Measurements from ENCODE around the gene L1TD1. TPM values are rescaled to one million over a fixed set of nuclear protein-coding genes. Genes with fewer than 3 reads are reported as not detected.
"Not testable (repeated sequence)": the region's sequence is repeated elsewhere in the genome, so short reads cannot be mapped to it uniquely, and the experiment has no call there.

The L1TD1 gene
- polyA plus RNA-seq, 4 donors, result 0.72 to 1.6 TPM; not detected in 2

- not testable (repeated sequence) for H3K27ac ChIP-seq (ENCODE audit: low read depth in 1 of 3, low read length in 2 of 3); H3K4me1 ChIP-seq (ENCODE audit: control insufficient read depth in 3 of 3, insufficient read depth in 2 of 3, low read depth in 1 of 3, low read length in 2 of 3); DNase-seq; H3K4me3 ChIP-seq (ENCODE audit: low read depth in 1 of 3, low read length in 3 of 3); FAIRE-seq; H3K9me3 ChIP-seq (ENCODE audit: control insufficient read depth in 2 of 2, insufficient read depth in 1 of 2, low read depth in 1 of 2, low read length in 1 of 2); H3K27me3 ChIP-seq (ENCODE audit: control insufficient read depth in 3 of 3, insufficient read depth in 3 of 3, low read length in 3 of 3); H3K36me3 ChIP-seq (ENCODE audit: control insufficient read depth in 3 of 3, insufficient read depth in 2 of 3, low read depth in 1 of 3, low read length in 3 of 3)
- 86 to 95% (median 95%) methylated on average over 3 of the region's 3 CpGs for WGBS, 3 donors
These were observed 49.7 kb downstream of the L1TD1 start for GRCh38 chr1:62244380-62244779.

GRCh38 chr1:62245201-62245600, 50.6 kb downstream of the L1TD1 start:
- FAIRE-seq, result no peak
- peaks cover 0 to 5% of the 10 kb centered on the region in 2 donors for H3K9me3 ChIP-seq (ENCODE audit: control insufficient read depth in 2 of 2, insufficient read depth in 1 of 2, low read depth in 1 of 2, low read length in 1 of 2)

GRCh38 chr1:62247391-62248168, 52.9 kb downstream of the L1TD1 start:
- no peaks in the 10 kb centered on the region for H3K4me1 ChIP-seq (ENCODE audit: control insufficient read depth in 3 of 3, insufficient read depth in 2 of 3, low read depth in 1 of 3, low read length in 2 of 3)
- H3K36me3 ChIP-seq (ENCODE audit: control insufficient read depth in 3 of 3, insufficient read depth in 2 of 3, low read depth in 1 of 3, low read length in 3 of 3), result peaks cover 0 to 3% (median 0%) of the 10 kb centered on the region in 3 donors
- H3K9me3 ChIP-seq (ENCODE audit: control insufficient read depth in 2 of 2, insufficient read depth in 1 of 2, low read depth in 1 of 2, low read length in 1 of 2), result peaks cover 0 to 5% of the 10 kb centered on the region in 2 donors
- H3K4me3 ChIP-seq (ENCODE audit: low read depth in 1 of 3, low read length in 3 of 3), result no peak overlapping the region
- H3K27me3 ChIP-seq (ENCODE audit: control insufficient read depth in 3 of 3, insufficient read depth in 3 of 3, low read length in 3 of 3), result no peaks in the 10 kb centered on the region
- no peak overlapping the region for H3K27ac ChIP-seq (ENCODE audit: low read depth in 1 of 3, low read length in 2 of 3)
- DNase-seq, result no peak
- FAIRE-seq, result no peak
- WGBS, 3 donors, result 61 to 70% (median 62%) methylated on average over 14 of the region's 14 CpGs

More at GRCh38 chr1:62245201-62245600, 50.6 kb downstream of the L1TD1 start:
- Histone ChIP-seq H3K27ac (ENCODE audit: low read depth in 1 of 3, low read length in 2 of 3) (no peak overlapping the region), H3K36me3 (ENCODE audit: control insufficient read depth in 3 of 3, insufficient read depth in 2 of 3, low read depth in 1 of 3, low read length in 3 of 3) (peaks cover 0 to 3% (median 0%) of the 10 kb centered on the region in 3 donors), H3K27me3 (ENCODE audit: control insufficient read depth in 3 of 3, insufficient read depth in 3 of 3, low read length in 3 of 3) (no peaks in the 10 kb centered on the region), H3K4me1 (ENCODE audit: control insufficient read depth in 3 of 3, insufficient read depth in 2 of 3, low read depth in 1 of 3, low read length in 2 of 3) (no peaks in the 10 kb centered on the region), H3K4me3 (ENCODE audit: low read depth in 1 of 3, low read length in 3 of 3) (no peak overlapping the region)
- no peak for DNase-seq

GRCh38 chr1:62250126-62250726, 55.6 kb downstream of the L1TD1 start:
- FAIRE-seq, result no peak
- H3K27ac ChIP-seq (ENCODE audit: low read depth in 1 of 3, low read length in 2 of 3), result no peak overlapping the region
- H3K36me3 ChIP-seq (ENCODE audit: control insufficient read depth in 3 of 3, insufficient read depth in 2 of 3, low read depth in 1 of 3, low read length in 3 of 3), result no peaks in the 10 kb centered on the region

GRCh38 chr1:62259551-62259950, 64.9 kb downstream of the L1TD1 start:
- Histone ChIP-seq H3K36me3 (ENCODE audit: control insufficient read depth in 3 of 3, insufficient read depth in 2 of 3, low read depth in 1 of 3, low read length in 3 of 3) (peaks cover 0 to 3% (median 0%) of the 10 kb centered on the region in 3 donors), H3K27me3 (ENCODE audit: control insufficient read depth in 3 of 3, insufficient read depth in 3 of 3, low read length in 3 of 3) (no peaks in the 10 kb centered on the region), H3K4me1 (ENCODE audit: control insufficient read depth in 3 of 3, insufficient read depth in 2 of 3, low read depth in 1 of 3, low read length in 2 of 3) (no peaks in the 10 kb centered on the region), H3K9me3 (ENCODE audit: control insufficient read depth in 2 of 2, insufficient read depth in 1 of 2, low read depth in 1 of 2, low read length in 1 of 2) (no peaks in the 10 kb centered on the region), H3K4me3 (ENCODE audit: low read depth in 1 of 3, low read length in 3 of 3) (no peak overlapping the region), H3K27ac (ENCODE audit: low read depth in 1 of 3, low read length in 2 of 3) (no peak overlapping the region)
- FAIRE-seq (no peak), DNase-seq (no peak)
- WGBS, 3 donors, result 88 to 96% (median 93%) methylated on average over 4 of the region's 4 CpGs

More at GRCh38 chr1:62250126-62250726, 55.6 kb downstream of the L1TD1 start:
- Histone ChIP-seq H3K9me3 (ENCODE audit: control insufficient read depth in 2 of 2, insufficient read depth in 1 of 2, low read depth in 1 of 2, low read length in 1 of 2) (no peaks in the 10 kb centered on the region), H3K4me3 (ENCODE audit: low read depth in 1 of 3, low read length in 3 of 3) (no peak overlapping the region), H3K27me3 (ENCODE audit: control insufficient read depth in 3 of 3, insufficient read depth in 3 of 3, low read length in 3 of 3) (no peaks in the 10 kb centered on the region), H3K4me1 (ENCODE audit: control insufficient read depth in 3 of 3, insufficient read depth in 2 of 3, low read depth in 1 of 3, low read length in 2 of 3) (no peaks in the 10 kb centered on the region)
- 75 to 83% (median 76%) methylated on average over 9 to 10 of the region's 10 CpGs for WGBS, 3 donors
- DNase-seq, result no peak

- Histone ChIP-seq H3K4me3 (ENCODE audit: low read depth in 1 of 3, low read length in 3 of 3) (no peak overlapping the region), H3K4me1 (ENCODE audit: control insufficient read depth in 3 of 3, insufficient read depth in 2 of 3, low read depth in 1 of 3, low read length in 2 of 3) (no peaks in the 10 kb centered on the region), H3K36me3 (ENCODE audit: control insufficient read depth in 3 of 3, insufficient read depth in 2 of 3, low read depth in 1 of 3, low read length in 3 of 3) (peaks cover 0 to 3% (median 0%) of the 10 kb centered on the region in 3 donors), H3K27ac (ENCODE audit: low read depth in 1 of 3, low read length in 2 of 3) (no peak overlapping the region), H3K9me3 (ENCODE audit: control insufficient read depth in 2 of 2, insufficient read depth in 1 of 2, low read depth in 1 of 2, low read length in 1 of 2) (no peaks in the 10 kb centered on the region), H3K27me3 (ENCODE audit: control insufficient read depth in 3 of 3, insufficient read depth in 3 of 3, low read length in 3 of 3) (no peaks in the 10 kb centered on the region)
- WGBS, 3 donors, result 82 to 85% (median 83%) methylated on average over 3 of the region's 3 CpGs
- DNase-seq (no peak), FAIRE-seq (no peak)
These were observed 66.0 kb downstream of the L1TD1 start for GRCh38 chr1:62260688-62261087.

Other genes starting within 250 kb of the L1TD1 start
- gene KANK4, start 124.6 kb downstream of the L1TD1 start, polyA plus RNA-seq, result 1 to 10 TPM in 1 of 4 donors, under 1 TPM in 1, not detected in 2; 0.43 to 1.4 TPM
- 10 to 100 TPM; 12.3 to 35.2 (median 18.7) TPM for gene USP1, start 242.2 kb downstream of the L1TD1 start, polyA plus RNA-seq